Panc1 (cell line): Measurements from ENCODE around the gene MTFMT. TPM values are rescaled to one million over a fixed set of nuclear protein-coding genes. Genes with fewer than 3 reads are reported as not detected.

Experiments
- ATAC-seq: fragments of 200-7000 bp; cut with Tn5 transposase; 2 replicates; pipeline ENCODE4 v1.9.1; 2020; ENCODE audit warnings: mild to moderate bottlenecking, moderate library complexity
- BruUV-seq: library from RNA; stranded (reverse); fragments of 400-500 nt; replicated peaks from 2 replicates; lab custom pipeline; 2021; lab: Mats Ljungman, UMichigan
- CTCF ChIA-PET: fragments of 300-600 bp; sonication (Branson Sonifier 250); formaldehyde crosslinking; loops from one replicate; lab custom pipeline; 2022; ENCODE audit warnings: antibody characterized with exemption; lab: Charles Lee
- POLR2A ChIA-PET: fragments of 300-600 bp; sonication (Branson Sonifier 250); formaldehyde crosslinking; loops from one replicate; lab custom pipeline; 2022; ENCODE audit warnings: antibody characterized with exemption; lab: Charles Lee
- DNase-seq: peaks from one replicate; pipeline ENCODE4 v3.0.0-alpha.2; 2010; ENCODE audit warnings: low read depth, low spot score
- H3K27ac ChIP-seq: 2 replicates; pipeline ENCODE4 v1.5.1; 2011; ENCODE audit warnings: mild to moderate bottlenecking, low read length, inconsistent platforms
- H3K27me3 ChIP-seq: fragments of 200-500 bp; sonication (Bioruptor generic); 2 replicates; pipeline ENCODE4 v1.6.0; 2014; ENCODE audit warnings: low read length, inconsistent platforms; ENCODE audit not compliant: control insufficient read depth, insufficient read depth
- H3K36me3 ChIP-seq: fragments of 200-500 bp; sonication (Bioruptor generic); 2 replicates; pipeline ENCODE4 v1.5.1; 2014; ENCODE audit warnings: inconsistent platforms, mild to moderate bottlenecking, low read length, moderate library complexity; ENCODE audit not compliant: control insufficient read depth, insufficient read depth
- H3K4me1 ChIP-seq: 2 replicates; pipeline ENCODE4 v1.5.1; 2011; ENCODE audit warnings: inconsistent platforms, mild to moderate bottlenecking, low read length, moderate library complexity; ENCODE audit not compliant: control insufficient read depth, insufficient read depth
- H3K4me3 ChIP-seq, 2 experiments: 2 replicates each; pipeline ENCODE4 v1.5.1; 2011 to 2012; ENCODE audit warnings: low read depth in 2 of 2, low read length in 2 of 2, mild to moderate bottlenecking in 2 of 2, inconsistent platforms in 1 of 2, moderate library complexity in 1 of 2
- H3K9me3 ChIP-seq: fragments of 200-500 bp; sonication (Bioruptor generic); 2 replicates; pipeline ENCODE4 v1.5.1; 2014; ENCODE audit warnings: low read depth, mild to moderate bottlenecking, inconsistent platforms, low read length, moderate library complexity; ENCODE audit not compliant: control insufficient read depth, insufficient read depth
- POLR2AphosphoS5 ChIP-seq: IDR thresholded peaks from 2 replicates; pipeline ENCODE4 v1.6.1; 2012; ENCODE audit warnings: mild to moderate bottlenecking, low read depth, low read length, moderate library complexity
- SIN3A ChIP-seq: IDR thresholded peaks from 2 replicates; pipeline ENCODE4 v1.6.1; 2012; ENCODE audit warnings: low read depth, mild to moderate bottlenecking, low read length, moderate library complexity, borderline replicate concordance; ENCODE audit not compliant: insufficient read depth
- TCF7L2 ChIP-seq: IDR thresholded peaks from 2 replicates; pipeline ENCODE4 v1.6.1; 2011; ENCODE audit warnings: mild to moderate bottlenecking, low read depth, low read length, inconsistent platforms
- in situ Hi-C: cut with HindIII; loops from 2 replicates; pipeline ENCODE4 v1.10.0; 2016; ENCODE audit warnings: low sequenced_read_pairs, low pct_unique_long_range_greater_than_20kb
- intact Hi-C: fragments of 100-400 bp; cut with micrococcal nuclease; formaldehyde crosslinking; loops from one replicate; pipeline ENCODE4 v1.10.0; 2022; ENCODE audit not compliant: unreplicated experiment
- total RNA-seq: library from RNA; stranded (reverse); gene quantifications from one replicate; pipeline ENCODE4 v1.2.1, GENCODE V29; 2021; ENCODE audit not compliant: unreplicated experiment
- TF ChIP-seq, protein P1 (sequence below), 2 experiments: IDR thresholded peaks; 2 replicates each; pipeline ENCODE4 v1.6.1; 2011 to 2012; ENCODE audit warnings: low read depth in 2 of 2, control low read depth in 1 of 2, low read length in 1 of 2, mild to moderate bottlenecking in 1 of 2, moderate library complexity in 1 of 2; ENCODE audit not compliant: insufficient read depth in 1 of 2
- TF ChIP-seq, protein P2 (sequence below): fragments of 450-650 bp; IDR thresholded peaks from 2 replicates; pipeline ENCODE4 v1.5.1; 2017; ENCODE audit warnings: mild to moderate bottlenecking

The MTFMT gene
- total RNA-seq, 1 experiment from 2014 or later, result 19.4 TPM

DNA sequence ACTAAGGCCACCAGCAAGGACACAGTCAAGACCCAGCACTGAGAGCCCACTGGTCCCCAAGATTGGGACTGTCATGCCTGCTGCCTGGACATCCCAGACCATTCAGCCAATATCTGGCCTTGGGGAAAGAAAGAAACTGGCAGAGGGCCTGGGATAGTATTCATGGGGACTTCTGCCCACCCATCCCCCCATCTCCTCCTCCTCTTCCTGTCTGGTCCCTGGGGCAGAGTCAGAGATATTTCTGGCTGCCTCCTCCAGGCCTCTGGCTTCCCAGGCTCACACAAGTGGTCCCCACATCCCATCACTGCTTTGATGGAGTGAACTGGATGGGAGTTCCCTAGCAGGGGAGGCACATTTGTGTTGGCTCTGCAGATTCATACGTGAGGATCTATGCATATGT lies 42.6 kb upstream of the MTFMT start:
- CTCF ChIA-PET, result no interaction called here
- TF ChIP-seq TCF7L2 (no peak), SIN3A (no peak), POLR2AphosphoS5 (no peak)
- TF ChIP-seq, protein P1, sequence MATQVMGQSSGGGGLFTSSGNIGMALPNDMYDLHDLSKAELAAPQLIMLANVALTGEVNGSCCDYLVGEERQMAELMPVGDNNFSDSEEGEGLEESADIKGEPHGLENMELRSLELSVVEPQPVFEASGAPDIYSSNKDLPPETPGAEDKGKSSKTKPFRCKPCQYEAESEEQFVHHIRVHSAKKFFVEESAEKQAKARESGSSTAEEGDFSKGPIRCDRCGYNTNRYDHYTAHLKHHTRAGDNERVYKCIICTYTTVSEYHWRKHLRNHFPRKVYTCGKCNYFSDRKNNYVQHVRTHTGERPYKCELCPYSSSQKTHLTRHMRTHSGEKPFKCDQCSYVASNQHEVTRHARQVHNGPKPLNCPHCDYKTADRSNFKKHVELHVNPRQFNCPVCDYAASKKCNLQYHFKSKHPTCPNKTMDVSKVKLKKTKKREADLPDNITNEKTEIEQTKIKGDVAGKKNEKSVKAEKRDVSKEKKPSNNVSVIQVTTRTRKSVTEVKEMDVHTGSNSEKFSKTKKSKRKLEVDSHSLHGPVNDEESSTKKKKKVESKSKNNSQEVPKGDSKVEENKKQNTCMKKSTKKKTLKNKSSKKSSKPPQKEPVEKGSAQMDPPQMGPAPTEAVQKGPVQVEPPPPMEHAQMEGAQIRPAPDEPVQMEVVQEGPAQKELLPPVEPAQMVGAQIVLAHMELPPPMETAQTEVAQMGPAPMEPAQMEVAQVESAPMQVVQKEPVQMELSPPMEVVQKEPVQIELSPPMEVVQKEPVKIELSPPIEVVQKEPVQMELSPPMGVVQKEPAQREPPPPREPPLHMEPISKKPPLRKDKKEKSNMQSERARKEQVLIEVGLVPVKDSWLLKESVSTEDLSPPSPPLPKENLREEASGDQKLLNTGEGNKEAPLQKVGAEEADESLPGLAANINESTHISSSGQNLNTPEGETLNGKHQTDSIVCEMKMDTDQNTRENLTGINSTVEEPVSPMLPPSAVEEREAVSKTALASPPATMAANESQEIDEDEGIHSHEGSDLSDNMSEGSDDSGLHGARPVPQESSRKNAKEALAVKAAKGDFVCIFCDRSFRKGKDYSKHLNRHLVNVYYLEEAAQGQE (IDR thresholded peaks at IDR 0.05; ENCODE audit: insufficient read depth in 1 of 2, low read depth in 2 of 2, low read length in 1 of 2), result no peak
- TF ChIP-seq, protein P2, sequence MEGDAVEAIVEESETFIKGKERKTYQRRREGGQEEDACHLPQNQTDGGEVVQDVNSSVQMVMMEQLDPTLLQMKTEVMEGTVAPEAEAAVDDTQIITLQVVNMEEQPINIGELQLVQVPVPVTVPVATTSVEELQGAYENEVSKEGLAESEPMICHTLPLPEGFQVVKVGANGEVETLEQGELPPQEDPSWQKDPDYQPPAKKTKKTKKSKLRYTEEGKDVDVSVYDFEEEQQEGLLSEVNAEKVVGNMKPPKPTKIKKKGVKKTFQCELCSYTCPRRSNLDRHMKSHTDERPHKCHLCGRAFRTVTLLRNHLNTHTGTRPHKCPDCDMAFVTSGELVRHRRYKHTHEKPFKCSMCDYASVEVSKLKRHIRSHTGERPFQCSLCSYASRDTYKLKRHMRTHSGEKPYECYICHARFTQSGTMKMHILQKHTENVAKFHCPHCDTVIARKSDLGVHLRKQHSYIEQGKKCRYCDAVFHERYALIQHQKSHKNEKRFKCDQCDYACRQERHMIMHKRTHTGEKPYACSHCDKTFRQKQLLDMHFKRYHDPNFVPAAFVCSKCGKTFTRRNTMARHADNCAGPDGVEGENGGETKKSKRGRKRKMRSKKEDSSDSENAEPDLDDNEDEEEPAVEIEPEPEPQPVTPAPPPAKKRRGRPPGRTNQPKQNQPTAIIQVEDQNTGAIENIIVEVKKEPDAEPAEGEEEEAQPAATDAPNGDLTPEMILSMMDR, result no peak
- in situ Hi-C loops, result no loop called here
- POLR2A ChIA-PET, result no interaction called here
- H3K9me3 ChIP-seq, result no peaks in the 10 kb centered on the region
- no peaks in the 10 kb centered on the region for H3K4me1 ChIP-seq
- no peaks in the 10 kb centered on the region for H3K36me3 ChIP-seq
- peaks cover 4% of the 10 kb centered on the region; the same call in 1 of the 2 replicates for H3K27me3 ChIP-seq
- no peak overlapping the region for H3K27ac ChIP-seq
- intact Hi-C loops, result no loop called here
- no peak overlapping the region for H3K4me3 ChIP-seq
- no peak for ATAC-seq
- DNase-seq, result no peak
- BruUV-seq, result no TSS peak

DNA sequence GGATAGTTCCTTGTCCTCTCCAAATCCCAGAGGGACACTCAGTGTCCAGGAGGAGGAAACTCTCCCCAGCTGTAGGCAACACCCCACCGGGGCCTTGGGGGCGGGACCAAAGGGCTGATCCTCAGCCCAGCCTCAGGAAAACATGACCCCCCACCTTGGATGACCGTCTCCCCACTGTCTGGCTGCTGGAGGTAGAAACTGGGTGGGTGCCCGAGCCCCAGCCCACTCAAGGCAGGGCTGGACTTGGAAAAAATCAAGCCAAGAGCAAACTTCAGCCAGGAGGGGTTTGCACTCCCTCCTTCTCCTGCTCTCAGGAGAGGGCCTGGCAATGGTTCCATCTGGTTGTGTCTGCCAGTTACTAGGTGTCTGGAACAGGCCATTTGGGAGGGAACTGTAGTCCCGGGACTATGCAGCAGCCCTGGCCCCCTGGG lies 42.0 kb upstream of the MTFMT start:
- POLR2A ChIA-PET, result no interaction called here
- peaks cover 5% of the 10 kb centered on the region; the same call in 1 of the 2 replicates for H3K27me3 ChIP-seq

More for the DNA sequence above, 42.0 kb upstream of the MTFMT start:
- Histone ChIP-seq H3K4me3 (no peak overlapping the region), H3K27ac (no peak overlapping the region), H3K4me1 (no peaks in the 10 kb centered on the region), H3K9me3 (no peaks in the 10 kb centered on the region), H3K36me3 (no peaks in the 10 kb centered on the region)
- ATAC-seq (no peak), DNase-seq (no peak)
- BruUV-seq, result no TSS peak
- intact Hi-C loops (no loop called here), in situ Hi-C loops (no loop called here)
- TF ChIP-seq TCF7L2 (no peak), SIN3A (no peak), POLR2AphosphoS5 (no peak)
- TF ChIP-seq, protein P2, result no peak
- TF ChIP-seq, protein P1 (IDR thresholded peaks at IDR 0.05; ENCODE audit: insufficient read depth in 1 of 2, low read depth in 2 of 2, low read length in 1 of 2), result no peak
- CTCF ChIA-PET, result no interaction called here
